Dermis blood vessel endothelial cell (primary cell): ENCODE results near the gene CCDC77. TPM values are rescaled to one million over a fixed set of nuclear protein-coding genes. Genes with fewer than 3 reads are reported as not detected.
"Not testable (repeated sequence)": the region's sequence is repeated elsewhere in the genome, so short reads cannot be mapped to it uniquely, and the experiment has no call there.

Experiments
- DNase-seq: peaks from one replicate; pipeline ENCODE4 v3.0.0; 2010
- total RNA-seq: library from RNA; depleted of rRNA; stranded (reverse); fragments of >200 nt; gene quantifications from 2 replicates; pipeline ENCODE4 v1.2.3, GENCODE V29; 2014

Gene CCDC77
- total RNA-seq: 6.6 and 14.8 TPM in 2 replicates

GRCh38 chr12:401235-402028 lies at the start of gene CCDC77:
Gene CCDC77, plus strand, starts transcription at chr12:401644. Its CDS starts 7,740 bp downstream, at chr12:409384.
- DNase-seq: peak; percentile 94

GRCh38 chr12:356276-356988 lies 45.0 kb upstream of the CCDC77 start:
- peak; percentile 51 for DNase-seq

GRCh38 chr12:359091-359490 lies 42.4 kb upstream of the CCDC77 start:
- DNase-seq: no peak

- no peak for DNase-seq
Observed at GRCh38 chr12:366820-367219, 34.6 kb upstream of the CCDC77 start.

DNA sequence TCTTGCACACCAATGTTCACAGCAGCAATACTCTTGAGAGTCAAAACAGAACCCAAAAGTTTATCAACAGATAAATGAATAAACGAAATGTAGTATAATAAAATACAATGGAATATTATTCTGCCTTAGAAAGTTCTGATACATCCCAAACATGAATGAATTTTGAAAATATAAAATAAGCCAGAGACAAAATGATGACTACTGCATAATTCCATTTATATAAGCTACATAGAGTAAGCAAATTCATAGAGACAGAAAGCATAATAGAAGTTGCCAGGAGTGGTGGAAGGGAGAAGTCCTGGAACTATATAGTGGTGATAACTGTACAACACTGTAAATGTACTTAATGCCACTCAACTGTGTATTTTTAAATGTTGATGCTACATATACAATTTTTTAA lies 33.5 kb upstream of the CCDC77 start:
- no peak for DNase-seq

DNA sequence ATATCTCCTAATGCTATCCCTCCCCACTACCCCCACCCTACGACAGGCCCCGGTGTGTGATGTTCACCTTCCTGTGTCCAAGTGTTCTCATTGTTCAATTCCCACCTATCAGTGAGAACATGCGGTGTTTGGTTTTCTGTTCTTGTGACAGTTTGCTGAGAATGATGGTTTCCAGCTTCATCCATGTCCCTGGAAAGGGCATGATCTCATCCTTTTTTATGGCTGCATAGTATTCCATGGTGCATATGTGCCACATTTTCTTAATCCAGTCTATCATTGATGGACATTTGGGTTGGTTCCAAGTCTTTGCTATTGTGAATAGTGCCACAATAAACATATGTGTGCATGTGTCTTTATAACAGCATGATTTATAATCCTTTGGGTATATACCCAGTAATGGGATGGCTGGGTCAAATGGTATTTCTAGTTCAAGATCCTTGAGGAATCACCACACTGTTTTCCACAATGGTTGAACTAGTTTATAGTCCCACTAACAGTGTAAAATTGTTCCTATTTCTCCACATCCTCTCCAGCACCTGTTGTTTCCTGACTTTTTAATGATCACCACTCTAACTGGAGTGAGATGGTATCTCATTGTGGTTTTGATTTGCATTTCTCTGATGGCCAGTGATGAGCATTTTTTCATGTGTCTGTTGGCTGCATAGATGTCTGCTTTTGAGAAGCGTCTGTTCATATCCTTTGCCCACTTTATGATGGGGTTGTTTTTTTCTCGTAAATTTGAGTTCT lies 30.5 kb upstream of the CCDC77 start:
- DNase-seq: not testable (repeated sequence)

- peak; percentile 31 for DNase-seq
Observed at GRCh38 chr12:386651-387050, 14.8 kb upstream of the CCDC77 start.

DNA sequence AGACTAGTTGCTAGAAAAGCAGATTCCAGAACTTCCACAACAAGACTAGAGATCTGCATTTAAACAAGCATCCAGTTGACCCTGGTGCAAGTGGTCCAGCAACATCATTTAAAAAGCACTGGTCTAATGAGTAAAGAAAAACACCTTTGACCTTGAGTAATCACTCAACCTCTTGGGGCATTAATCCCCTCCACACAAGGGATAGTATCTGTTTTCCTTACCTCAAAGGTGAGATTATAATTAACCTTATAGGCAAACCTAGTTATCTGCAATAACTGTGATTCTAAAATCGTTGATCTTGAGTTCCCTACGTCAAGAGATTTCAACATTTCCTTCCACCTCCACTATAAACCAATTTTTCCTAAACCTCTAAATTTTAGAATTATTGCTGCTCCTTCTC lies 13.4 kb upstream of the CCDC77 start:
- peak; percentile 16 for DNase-seq

DNA sequence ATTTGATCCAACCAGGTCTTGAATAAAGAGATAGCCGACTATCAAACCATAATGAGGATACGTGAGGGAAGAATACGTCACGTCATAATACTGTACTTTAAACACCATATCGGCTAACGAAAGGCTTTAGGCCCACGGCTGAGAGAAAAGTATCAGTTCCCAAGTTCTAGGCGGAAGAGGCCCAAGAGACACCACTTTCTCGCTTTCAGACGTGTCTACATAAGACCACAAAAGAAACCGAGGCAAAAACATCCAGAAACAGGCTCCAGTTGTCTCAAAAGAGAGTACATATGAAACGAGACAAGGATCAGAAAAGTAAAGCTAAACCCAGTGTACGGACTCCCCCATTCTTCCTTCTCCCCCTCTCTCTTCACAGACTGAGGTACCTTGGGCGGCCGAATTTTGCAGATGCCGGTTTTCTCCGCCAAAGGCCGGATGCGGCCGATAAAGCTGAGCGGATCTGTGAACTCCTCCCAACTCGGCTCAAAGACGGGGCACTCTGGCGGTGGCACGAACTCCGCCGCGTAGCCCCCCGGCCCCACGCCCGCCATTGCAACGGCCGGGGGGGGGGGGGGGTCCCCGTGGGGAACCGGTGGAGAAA lies 12.8 kb upstream of the CCDC77 start:
- DNase-seq: peak; percentile 48

DNA sequence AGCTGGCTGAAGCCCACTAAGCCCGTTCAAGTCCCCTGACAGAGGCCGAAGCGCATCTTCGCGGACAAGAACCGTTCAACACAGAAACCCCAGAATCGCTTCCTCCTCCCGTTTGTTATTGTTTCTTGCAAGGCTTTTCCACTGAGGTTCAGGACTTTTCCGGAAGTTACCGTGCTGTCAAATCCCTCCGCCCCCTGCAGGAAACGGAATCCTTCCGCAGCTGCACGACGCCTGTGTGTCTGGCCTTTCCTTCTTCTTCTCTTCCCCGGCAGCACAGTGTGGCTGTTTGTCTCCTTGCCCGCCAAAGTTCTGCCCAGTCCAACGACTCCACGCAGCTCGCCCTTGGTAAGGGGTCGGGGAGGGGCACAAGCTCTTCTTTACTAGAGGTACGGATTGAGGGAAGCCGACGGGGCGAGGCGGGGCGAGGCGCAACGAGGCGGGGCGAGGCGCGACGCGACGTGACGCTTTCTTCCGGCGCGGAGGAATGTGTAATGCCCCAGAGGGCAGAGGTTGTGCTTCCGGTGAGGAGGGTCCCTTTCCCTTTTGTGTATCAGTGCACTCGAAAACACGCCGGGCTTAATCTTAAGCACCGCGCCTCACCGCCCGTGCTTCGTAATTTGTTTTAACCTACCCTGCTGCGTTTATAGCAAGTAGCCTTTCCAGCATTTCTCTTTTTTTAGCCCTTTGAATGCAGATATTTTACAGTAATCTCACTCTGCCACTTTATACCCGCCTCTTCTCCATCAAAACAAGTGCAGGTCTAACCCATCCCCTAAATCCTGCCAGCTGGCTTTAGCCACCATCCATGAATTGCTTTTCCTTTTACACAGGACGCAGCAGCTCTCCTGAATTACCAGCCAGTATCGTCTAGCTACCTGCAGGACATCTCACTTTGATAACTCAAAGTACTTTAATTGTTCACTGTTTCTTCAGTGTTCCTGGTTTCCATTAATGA lies 12.0 kb upstream of the CCDC77 start, which contains the start of gene KDM5A:
Gene KDM5A (minus strand): TSS at position 179 of the 955 bp plus-strand sequence. CDS start 229 bp downstream, outside the sequence.
- peak; percentile 96 for DNase-seq

GRCh38 chr12:400828-401227 lies 616 bp upstream of the CCDC77 start:
- no peak for DNase-seq

- DNase-seq: peak; percentile 56
Observed at GRCh38 chr12:402029-402389, 565 bp downstream of the CCDC77 start.

- DNase-seq: no peak
Observed at GRCh38 chr12:414859-415258, 13.4 kb downstream of the CCDC77 start.

- no peak for DNase-seq
Observed at GRCh38 chr12:418432-418831, 17.0 kb downstream of the CCDC77 start.

- DNase-seq: no peak
Observed at GRCh38 chr12:422526-422925, 21.1 kb downstream of the CCDC77 start.

DNA sequence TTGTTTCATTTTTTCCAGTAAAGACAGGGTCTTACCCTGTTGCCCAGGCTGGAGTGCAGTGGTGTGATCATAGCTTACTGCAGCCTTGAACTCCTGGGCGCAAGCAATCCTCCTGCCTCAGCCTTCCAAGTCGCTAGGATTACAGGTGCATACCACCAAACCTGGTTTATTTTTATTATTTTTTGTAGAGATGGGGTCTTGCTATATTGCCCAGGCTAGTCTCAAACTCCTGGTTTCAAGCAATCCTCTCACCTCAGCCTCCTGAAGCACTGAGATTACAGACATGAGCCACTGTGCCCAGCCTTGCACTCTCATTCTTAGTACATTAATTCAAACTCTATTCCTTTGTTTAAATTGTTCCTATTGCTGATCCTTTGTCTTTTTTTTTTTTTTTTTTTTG lies 34.3 kb downstream of the CCDC77 start:
- DNase-seq: not testable (repeated sequence)

- peak; percentile 73 for DNase-seq
Observed at GRCh38 chr12:442235-442884, 40.9 kb downstream of the CCDC77 start.

GRCh38 chr12:447141-447540 lies 45.7 kb downstream of the CCDC77 start:
- no peak for DNase-seq

- no peak for DNase-seq
Observed at GRCh38 chr12:449203-449602, 47.8 kb downstream of the CCDC77 start.

DNA sequence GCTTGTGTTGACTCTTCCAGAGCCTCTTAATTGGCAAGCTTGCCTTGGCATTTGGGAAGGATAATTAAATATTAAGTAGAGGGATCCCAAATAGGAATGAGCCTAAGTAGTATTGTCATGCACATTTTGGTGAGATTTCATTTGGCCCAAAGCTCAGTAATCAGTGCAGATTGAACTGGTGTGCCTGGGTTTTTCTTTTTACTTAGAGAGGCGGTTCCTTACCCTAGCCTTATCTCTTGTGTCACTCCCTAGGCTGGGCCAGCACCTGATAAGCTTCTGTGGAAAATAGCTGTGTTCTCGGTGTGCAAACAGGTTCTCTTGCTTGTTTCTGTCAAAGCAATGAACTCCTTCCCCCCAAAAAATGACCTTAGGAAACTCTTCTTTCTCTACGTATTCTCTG lies 49.0 kb downstream of the CCDC77 start:
- no peak for DNase-seq

GRCh38 chr12:452667-453210 lies 51.3 kb downstream of the CCDC77 start:
- no peak for DNase-seq
